ENCODE results near the gene MAP2. TPM values are rescaled to one million over a fixed set of nuclear protein-coding genes. Genes with fewer than 3 reads are reported as not detected.

The MAP2 gene
- total and polyA plus RNA-seq, 8 donors, result 2.1 to 24.6 (median 11.8) TPM

DNA sequence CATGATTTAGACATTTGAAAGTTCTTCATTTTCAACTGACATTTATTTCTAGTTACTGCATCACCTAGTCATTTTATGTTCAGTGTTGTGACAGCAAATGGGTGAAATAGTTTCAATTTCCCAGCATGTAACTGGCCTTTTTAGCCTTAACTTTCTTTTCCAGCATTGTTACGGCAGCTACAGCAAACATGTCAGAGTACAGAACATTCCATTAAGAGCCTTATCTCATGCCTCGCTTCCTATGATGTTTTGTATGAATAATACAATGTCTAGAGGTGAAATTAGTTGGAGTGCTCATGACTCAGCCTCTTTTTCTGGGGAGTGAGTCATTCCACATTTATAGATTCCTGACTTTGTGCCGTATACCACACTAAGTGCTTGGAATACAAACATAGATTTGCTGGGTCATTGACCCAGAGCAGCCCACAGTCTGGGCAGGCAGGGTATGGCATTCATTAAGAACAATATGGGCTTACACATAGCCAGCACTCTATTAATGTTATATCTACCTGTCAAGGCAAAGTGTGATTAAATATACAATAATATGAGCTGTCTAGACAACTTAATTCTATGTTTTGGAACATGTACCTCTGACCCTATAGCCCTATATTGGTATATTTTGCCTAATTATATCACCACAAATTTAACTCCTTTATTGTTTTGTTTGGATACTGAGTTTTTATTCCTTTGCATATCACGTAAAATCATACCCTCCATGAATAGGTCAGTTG, 72.2 kb downstream of the MAP2 start:
- TF ChIP-seq, protein P1, sequence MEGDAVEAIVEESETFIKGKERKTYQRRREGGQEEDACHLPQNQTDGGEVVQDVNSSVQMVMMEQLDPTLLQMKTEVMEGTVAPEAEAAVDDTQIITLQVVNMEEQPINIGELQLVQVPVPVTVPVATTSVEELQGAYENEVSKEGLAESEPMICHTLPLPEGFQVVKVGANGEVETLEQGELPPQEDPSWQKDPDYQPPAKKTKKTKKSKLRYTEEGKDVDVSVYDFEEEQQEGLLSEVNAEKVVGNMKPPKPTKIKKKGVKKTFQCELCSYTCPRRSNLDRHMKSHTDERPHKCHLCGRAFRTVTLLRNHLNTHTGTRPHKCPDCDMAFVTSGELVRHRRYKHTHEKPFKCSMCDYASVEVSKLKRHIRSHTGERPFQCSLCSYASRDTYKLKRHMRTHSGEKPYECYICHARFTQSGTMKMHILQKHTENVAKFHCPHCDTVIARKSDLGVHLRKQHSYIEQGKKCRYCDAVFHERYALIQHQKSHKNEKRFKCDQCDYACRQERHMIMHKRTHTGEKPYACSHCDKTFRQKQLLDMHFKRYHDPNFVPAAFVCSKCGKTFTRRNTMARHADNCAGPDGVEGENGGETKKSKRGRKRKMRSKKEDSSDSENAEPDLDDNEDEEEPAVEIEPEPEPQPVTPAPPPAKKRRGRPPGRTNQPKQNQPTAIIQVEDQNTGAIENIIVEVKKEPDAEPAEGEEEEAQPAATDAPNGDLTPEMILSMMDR (IDR thresholded peaks at IDR 0.05), result no peak
- TF ChIP-seq POLR2A (IDR thresholded peaks at IDR 0.05), result no peak
- no peak for TF ChIP-seq EP300 (IDR thresholded peaks at IDR 0.05)
- TF ChIP-seq POLR2AphosphoS5 (IDR thresholded peaks at IDR 0.05), result peak; percentile 65 to 88 (median 82)
- H3K27me3 ChIP-seq, result no peaks in the 10 kb centered on the region
- H3K4me1 ChIP-seq, result peaks cover 8 to 25% (median 17%) of the 10 kb centered on the region in 4 donors
- H3K27ac ChIP-seq, result peak overlapping the region; percentile 36 to 84 (median 78)
- 14 to 32% (median 16%) methylated on average over 4 of the region's 4 CpGs for WGBS, 5 donors
- DNase-seq, result peak; percentile 44 to 92
- H3K4me3 ChIP-seq, result no peak overlapping the region
- peaks cover 0 to 22% (median 3%) of the 10 kb centered on the region in 4 donors for H3K9me3 ChIP-seq
- H3K36me3 ChIP-seq, result no peaks in the 10 kb centered on the region
- intact Hi-C loops (cut with DNase I; ENCODE audit: low total_unique reads), result no loop called here

DNA sequence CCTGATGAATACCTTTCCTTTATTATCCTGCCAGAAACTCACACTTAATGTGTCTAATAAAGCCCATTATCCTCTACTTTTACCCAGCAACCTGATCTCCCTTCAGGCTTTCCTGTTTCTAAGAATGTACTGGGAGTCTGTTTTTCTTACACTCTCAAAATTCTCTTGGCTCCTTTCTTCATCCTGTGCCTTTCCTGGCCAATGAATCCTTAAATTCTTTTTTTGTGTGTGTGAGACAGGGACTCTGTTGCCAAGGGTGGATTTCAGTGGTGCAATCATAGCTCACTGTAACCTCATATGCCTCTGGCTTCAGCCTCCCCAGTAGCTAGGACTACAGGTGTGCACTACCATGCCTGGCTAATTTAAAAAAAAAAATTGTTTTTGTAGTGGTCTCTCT, 72.7 kb downstream of the MAP2 start:
- Histone ChIP-seq H3K4me3 (no peak overlapping the region), H3K27ac (peak overlapping the region in 4 of 5 donors; percentile 56 to 84 (median 80)), H3K27me3 (no peaks in the 10 kb centered on the region), H3K36me3 (no peaks in the 10 kb centered on the region), H3K9me3 (peaks cover 0 to 20% (median 3%) of the 10 kb centered on the region in 4 donors), H3K4me1 (peaks cover 8 to 31% (median 19%) of the 10 kb centered on the region in 4 donors)
- intact Hi-C loops (cut with DNase I; ENCODE audit: low total_unique reads), result no loop called here
- no peak for TF ChIP-seq EP300 (IDR thresholded peaks at IDR 0.05)
- TF ChIP-seq POLR2A (IDR thresholded peaks at IDR 0.05), result no peak
- TF ChIP-seq POLR2AphosphoS5 (IDR thresholded peaks at IDR 0.05), result no peak
- TF ChIP-seq, protein P1 (IDR thresholded peaks at IDR 0.05), result no peak
- peak in 1 of 2 donors; percentile 16 for DNase-seq

DNA sequence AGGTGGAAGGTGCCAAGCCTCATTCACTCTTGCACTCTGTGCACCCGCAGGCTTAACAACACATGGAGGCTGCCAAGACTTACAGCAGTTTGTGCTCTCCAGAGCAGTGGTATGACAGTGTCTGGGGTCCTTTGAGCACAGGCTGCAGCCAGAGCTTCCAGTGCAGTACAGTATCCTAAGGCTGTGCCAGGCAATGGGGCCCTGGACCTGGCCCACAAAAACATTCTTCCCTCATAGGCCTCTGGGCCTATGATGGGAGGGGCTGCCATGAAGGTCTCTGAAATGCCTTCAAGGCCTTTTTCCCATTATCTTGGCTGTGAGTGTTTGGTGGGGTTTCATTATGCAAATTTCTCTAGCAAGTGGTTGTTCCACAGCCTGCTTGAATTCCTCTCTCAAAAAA, 74.8 kb downstream of the MAP2 start:
- H3K4me3 ChIP-seq, result no peak overlapping the region
- no peaks in the 10 kb centered on the region for H3K36me3 ChIP-seq
- H3K9me3 ChIP-seq, result peaks cover 0 to 19% (median 3%) of the 10 kb centered on the region in 4 donors
- TF ChIP-seq, protein P1 (IDR thresholded peaks at IDR 0.05), result no peak
- TF ChIP-seq POLR2AphosphoS5 (IDR thresholded peaks at IDR 0.05) (no peak), POLR2A (IDR thresholded peaks at IDR 0.05) (no peak), EP300 (IDR thresholded peaks at IDR 0.05) (no peak)
- no peak for DNase-seq
- peaks cover 8 to 34% (median 20%) of the 10 kb centered on the region in 4 donors for H3K4me1 ChIP-seq
- no peaks in the 10 kb centered on the region for H3K27me3 ChIP-seq
- intact Hi-C loops (cut with DNase I; ENCODE audit: low total_unique reads), result no loop called here
- 80 to 97% (median 90%) methylated on average over 1 of the region's 1 CpG for WGBS, 5 donors
- no peak overlapping the region for H3K27ac ChIP-seq

DNA sequence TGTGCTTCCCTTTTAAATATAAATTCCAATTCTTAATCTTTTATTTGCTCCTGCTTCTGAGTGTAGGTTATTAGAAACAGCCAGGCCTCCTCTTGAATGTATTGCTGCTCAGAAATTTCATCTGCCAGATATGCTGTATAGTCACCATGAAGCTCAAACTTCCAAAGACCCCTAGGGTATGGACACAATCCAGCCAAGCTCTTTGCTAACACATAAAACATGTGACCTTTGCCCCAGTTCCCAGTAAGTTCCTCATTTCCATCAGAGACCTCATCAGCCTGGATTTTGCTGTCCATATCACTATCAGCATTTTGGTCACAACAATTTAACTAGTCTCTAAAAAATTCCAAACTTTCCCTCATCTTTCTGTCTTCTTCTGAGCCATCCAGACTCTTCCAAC, 75.2 kb downstream of the MAP2 start:
- Histone ChIP-seq H3K36me3 (no peaks in the 10 kb centered on the region), H3K27ac (no peak overlapping the region), H3K4me1 (peaks cover 8 to 34% (median 20%) of the 10 kb centered on the region in 4 donors), H3K4me3 (no peak overlapping the region), H3K27me3 (no peaks in the 10 kb centered on the region), H3K9me3 (peaks cover 0 to 15% (median 3%) of the 10 kb centered on the region in 4 donors)
- intact Hi-C loops (cut with DNase I; ENCODE audit: low total_unique reads), result no loop called here
- TF ChIP-seq EP300 (IDR thresholded peaks at IDR 0.05) (no peak), POLR2AphosphoS5 (IDR thresholded peaks at IDR 0.05) (no peak)
- TF ChIP-seq, protein P1 (IDR thresholded peaks at IDR 0.05), result no peak
- DNase-seq, result no peak
